Measurements from ENCODE around the gene ATP5MC3.

Gene ATP5MC3

DNA sequence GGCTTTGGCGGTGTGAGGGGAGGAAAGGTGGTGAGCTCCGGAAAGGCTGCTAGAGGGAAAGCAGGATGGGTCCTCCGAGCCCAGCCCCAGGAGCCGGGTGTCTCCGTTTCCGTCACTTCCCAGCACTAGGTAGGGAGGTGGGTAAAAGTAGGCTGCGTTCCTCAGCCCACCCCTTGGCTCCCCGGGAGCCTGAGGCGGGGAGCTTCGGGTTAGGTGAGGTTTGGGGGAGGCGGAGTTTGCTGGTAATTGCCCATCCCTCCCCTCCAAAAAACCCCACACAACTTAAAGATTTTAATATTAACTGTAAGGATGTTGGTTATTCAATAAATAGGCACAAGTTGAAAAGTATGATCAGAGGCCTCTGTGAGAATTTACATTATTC, 13.0 kb downstream of the ATP5MC3 start:
- no CpG with 5 or more reads among the region's 11 CpGs for WGBS (ENCODE audit: insufficient coverage, insufficient read length)
- Histone ChIP-seq H3K9me3 (ENCODE audit: control insufficient read depth, insufficient read depth, low read length) (no peaks in the 10 kb centered on the region), H3K36me3 (ENCODE audit: control insufficient read depth, insufficient read depth, low read length) (no peaks in the 10 kb centered on the region; the same call in 1 of the 2 replicates), H3K27me3 (ENCODE audit: control insufficient read depth, insufficient read depth, low read length) (no peaks in the 10 kb centered on the region), H3K4me3 (ENCODE audit: low read length) (peak overlapping the region; percentile 94), H3K4me1 (ENCODE audit: control insufficient read depth, insufficient read depth, low read length) (no peaks in the 10 kb centered on the region), H3K27ac (ENCODE audit: low read length) (no peak overlapping the region)
- no peak for DNase-seq (ENCODE audit: low read depth, low spot score)

GRCh38 chr2:175167792-175168563, 13.5 kb downstream of the ATP5MC3 start, which contains the start of gene ATF2:
TSS of gene ATF2 (minus strand) at chr2:175168203. CDS start at chr2:175136443, 31,760 bp downstream.
- DNase-seq (ENCODE audit: low read depth, low spot score): peak; percentile 97
- no peaks in the 10 kb centered on the region for H3K27me3 ChIP-seq (ENCODE audit: control insufficient read depth, insufficient read depth, low read length)
- H3K36me3 ChIP-seq (ENCODE audit: control insufficient read depth, insufficient read depth, low read length): no peaks in the 10 kb centered on the region; the same call in 1 of the 2 replicates
- H3K4me1 ChIP-seq (ENCODE audit: control insufficient read depth, insufficient read depth, low read length): no peaks in the 10 kb centered on the region
- no peaks in the 10 kb centered on the region for H3K9me3 ChIP-seq (ENCODE audit: control insufficient read depth, insufficient read depth, low read length)
- H3K27ac ChIP-seq (ENCODE audit: low read length): no peak within 1 kb of the TSS
- H3K4me3 ChIP-seq (ENCODE audit: low read length): peak within 1 kb of the TSS; percentile 94
- no CpG with 5 or more reads among the region's 56 CpGs for WGBS (ENCODE audit: insufficient coverage, insufficient read length)

- no CpG with 5 or more reads among the region's 32 CpGs for WGBS (ENCODE audit: insufficient coverage, insufficient read length)
- Histone ChIP-seq H3K27ac (ENCODE audit: low read length) (no peak overlapping the region), H3K9me3 (ENCODE audit: control insufficient read depth, insufficient read depth, low read length) (no peaks in the 10 kb centered on the region), H3K4me1 (ENCODE audit: control insufficient read depth, insufficient read depth, low read length) (no peaks in the 10 kb centered on the region), H3K4me3 (ENCODE audit: low read length) (peak overlapping the region; percentile 78), H3K36me3 (ENCODE audit: control insufficient read depth, insufficient read depth, low read length) (no peaks in the 10 kb centered on the region; the same call in 1 of the 2 replicates), H3K27me3 (ENCODE audit: control insufficient read depth, insufficient read depth, low read length) (no peaks in the 10 kb centered on the region)
- DNase-seq (ENCODE audit: low read depth, low spot score): no peak
Observed at GRCh38 chr2:175167076-175167791, 14.3 kb downstream of the ATP5MC3 start.

DNA sequence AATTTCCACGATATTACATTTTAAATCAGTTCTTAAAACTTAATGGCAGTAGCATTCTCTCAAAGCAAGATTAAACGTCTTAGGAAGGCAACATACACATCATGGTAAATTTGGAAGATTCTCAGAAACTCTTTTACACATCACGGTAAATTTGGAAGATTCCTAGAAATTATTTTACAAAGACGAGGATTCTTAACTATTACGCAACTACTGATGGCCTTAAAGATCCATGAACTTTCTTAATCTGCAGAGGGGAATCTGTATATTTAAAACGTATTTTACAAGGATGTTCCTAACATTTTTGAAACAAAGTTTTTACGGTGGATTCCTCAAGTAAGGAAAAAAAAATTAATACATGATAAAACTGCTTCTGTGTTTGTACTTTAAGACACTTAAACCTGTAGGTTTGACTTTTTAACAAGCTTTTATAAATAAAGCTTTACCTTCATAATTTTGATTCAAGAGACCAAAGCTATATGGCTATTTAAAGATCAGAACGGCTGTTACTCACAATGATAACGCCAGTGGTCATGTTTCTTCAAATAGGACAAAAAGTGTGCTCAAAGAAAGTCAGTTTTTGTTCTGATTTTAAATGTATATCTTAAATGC, 15.2 kb downstream of the ATP5MC3 start:
- Histone ChIP-seq H3K4me3 (ENCODE audit: low read length) (no peak overlapping the region; the same call in 1 of the 2 replicates), H3K9me3 (ENCODE audit: control insufficient read depth, insufficient read depth, low read length) (no peaks in the 10 kb centered on the region), H3K36me3 (ENCODE audit: control insufficient read depth, insufficient read depth, low read length) (no peaks in the 10 kb centered on the region), H3K4me1 (ENCODE audit: control insufficient read depth, insufficient read depth, low read length) (no peaks in the 10 kb centered on the region), H3K27me3 (ENCODE audit: control insufficient read depth, insufficient read depth, low read length) (no peaks in the 10 kb centered on the region), H3K27ac (ENCODE audit: low read length) (no peak overlapping the region)
- no peak for DNase-seq (ENCODE audit: low read depth, low spot score)
- WGBS (ENCODE audit: insufficient coverage, insufficient read length): 100% methylated on average over 1 of the region's 9 CpGs

DNA sequence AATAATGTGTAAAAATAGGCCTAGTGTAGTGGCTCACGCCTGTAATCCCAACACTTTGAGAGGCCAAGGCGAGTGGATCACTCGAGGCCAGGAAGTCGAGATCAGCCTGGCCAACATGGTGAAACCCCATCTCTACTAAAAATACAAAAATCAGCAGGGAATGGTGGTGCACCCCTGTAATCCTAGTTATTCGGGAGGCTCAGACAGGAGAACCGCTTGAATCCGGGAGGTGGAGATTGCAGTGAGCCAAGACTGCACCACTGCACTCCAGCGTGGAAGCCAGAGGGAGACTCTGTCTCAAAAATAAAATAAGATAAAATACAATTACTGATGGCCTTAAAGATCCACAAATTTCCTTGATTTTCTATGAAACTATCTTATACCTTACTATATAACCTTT, 17.3 kb downstream of the ATP5MC3 start:
- WGBS (ENCODE audit: insufficient coverage, insufficient read length): no CpG with 5 or more reads among the region's 8 CpGs

GRCh38 chr2:175158894-175159293, 22.6 kb downstream of the ATP5MC3 start:
- no peak for DNase-seq (ENCODE audit: low read depth, low spot score)
- no peaks in the 10 kb centered on the region for H3K4me1 ChIP-seq (ENCODE audit: control insufficient read depth, insufficient read depth, low read length)
- H3K36me3 ChIP-seq (ENCODE audit: control insufficient read depth, insufficient read depth, low read length): no peaks in the 10 kb centered on the region
- no peaks in the 10 kb centered on the region for H3K27me3 ChIP-seq (ENCODE audit: control insufficient read depth, insufficient read depth, low read length)
- WGBS (ENCODE audit: insufficient coverage, insufficient read length): no CpG with 5 or more reads among the region's 4 CpGs
- no peak overlapping the region for H3K4me3 ChIP-seq (ENCODE audit: low read length)
- H3K9me3 ChIP-seq (ENCODE audit: control insufficient read depth, insufficient read depth, low read length): no peaks in the 10 kb centered on the region
- no peak overlapping the region for H3K27ac ChIP-seq (ENCODE audit: low read length)

More for the DNA sequence above, 17.3 kb downstream of the ATP5MC3 start:
- Histone ChIP-seq H3K27me3 (ENCODE audit: control insufficient read depth, insufficient read depth, low read length) (no peaks in the 10 kb centered on the region), H3K9me3 (ENCODE audit: control insufficient read depth, insufficient read depth, low read length) (no peaks in the 10 kb centered on the region), H3K36me3 (ENCODE audit: control insufficient read depth, insufficient read depth, low read length) (no peaks in the 10 kb centered on the region), H3K4me3 (ENCODE audit: low read length) (no peak overlapping the region), H3K4me1 (ENCODE audit: control insufficient read depth, insufficient read depth, low read length) (no peaks in the 10 kb centered on the region), H3K27ac (ENCODE audit: low read length) (no peak overlapping the region)
- DNase-seq (ENCODE audit: low read depth, low spot score): no peak

DNA sequence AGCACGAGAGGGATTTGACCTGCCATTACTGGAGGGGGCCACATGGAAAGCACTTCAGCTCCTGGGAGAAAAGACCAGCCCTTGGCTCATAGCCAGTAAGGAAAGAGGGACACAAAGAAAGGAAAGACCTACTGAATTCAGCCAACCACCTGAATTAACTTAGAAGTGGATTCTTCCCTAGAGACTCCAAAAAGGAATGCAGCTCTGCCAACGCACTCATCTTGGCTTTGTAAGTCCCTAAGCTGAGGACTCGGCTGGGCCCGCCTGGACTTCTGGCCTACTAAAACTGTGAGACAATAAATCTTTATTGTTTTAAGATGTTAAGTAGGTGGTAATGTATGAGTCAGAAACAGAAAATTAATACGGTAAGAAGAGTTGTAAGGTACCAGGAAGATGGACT, 25.0 kb downstream of the ATP5MC3 start:
- no peak overlapping the region for H3K4me3 ChIP-seq (ENCODE audit: low read length)
- H3K27ac ChIP-seq (ENCODE audit: low read length): no peak overlapping the region
- no peak for DNase-seq (ENCODE audit: low read depth, low spot score)
- 100% methylated on average over 1 of the region's 5 CpGs for WGBS (ENCODE audit: insufficient coverage, insufficient read length)
- no peaks in the 10 kb centered on the region for H3K27me3 ChIP-seq (ENCODE audit: control insufficient read depth, insufficient read depth, low read length)
- H3K36me3 ChIP-seq (ENCODE audit: control insufficient read depth, insufficient read depth, low read length): no peaks in the 10 kb centered on the region
- H3K4me1 ChIP-seq (ENCODE audit: control insufficient read depth, insufficient read depth, low read length): no peaks in the 10 kb centered on the region
- H3K9me3 ChIP-seq (ENCODE audit: control insufficient read depth, insufficient read depth, low read length): no peaks in the 10 kb centered on the region

GRCh38 chr2:175154661-175155082, 26.8 kb downstream of the ATP5MC3 start:
- H3K36me3 ChIP-seq (ENCODE audit: control insufficient read depth, insufficient read depth, low read length): no peaks in the 10 kb centered on the region
- H3K27me3 ChIP-seq (ENCODE audit: control insufficient read depth, insufficient read depth, low read length): no peaks in the 10 kb centered on the region
- H3K9me3 ChIP-seq (ENCODE audit: control insufficient read depth, insufficient read depth, low read length): no peaks in the 10 kb centered on the region
- DNase-seq (ENCODE audit: low read depth, low spot score): no peak
- H3K4me1 ChIP-seq (ENCODE audit: control insufficient read depth, insufficient read depth, low read length): no peaks in the 10 kb centered on the region
- no peak overlapping the region for H3K27ac ChIP-seq (ENCODE audit: low read length)
- no peak overlapping the region for H3K4me3 ChIP-seq (ENCODE audit: low read length)

- no peak for DNase-seq (ENCODE audit: low read depth, low spot score)
- Histone ChIP-seq H3K4me3 (ENCODE audit: low read length) (no peak overlapping the region), H3K36me3 (ENCODE audit: control insufficient read depth, insufficient read depth, low read length) (no peaks in the 10 kb centered on the region), H3K27me3 (ENCODE audit: control insufficient read depth, insufficient read depth, low read length) (no peaks in the 10 kb centered on the region), H3K4me1 (ENCODE audit: control insufficient read depth, insufficient read depth, low read length) (no peaks in the 10 kb centered on the region), H3K9me3 (ENCODE audit: control insufficient read depth, insufficient read depth, low read length) (no peaks in the 10 kb centered on the region), H3K27ac (ENCODE audit: low read length) (no peak overlapping the region)
- no CpG with 5 or more reads among the region's 2 CpGs for WGBS (ENCODE audit: insufficient coverage, insufficient read length)
Observed at GRCh38 chr2:175152242-175152641, 29.3 kb downstream of the ATP5MC3 start.

- H3K4me1 ChIP-seq (ENCODE audit: control insufficient read depth, insufficient read depth, low read length): no peaks in the 10 kb centered on the region
- H3K9me3 ChIP-seq (ENCODE audit: control insufficient read depth, insufficient read depth, low read length): no peaks in the 10 kb centered on the region
- no peak for DNase-seq (ENCODE audit: low read depth, low spot score)
- no peaks in the 10 kb centered on the region for H3K27me3 ChIP-seq (ENCODE audit: control insufficient read depth, insufficient read depth, low read length)
- H3K27ac ChIP-seq (ENCODE audit: low read length): no peak overlapping the region
- H3K4me3 ChIP-seq (ENCODE audit: low read length): no peak overlapping the region
- WGBS (ENCODE audit: insufficient coverage, insufficient read length): no CpG with 5 or more reads among the region's 1 CpG
- H3K36me3 ChIP-seq (ENCODE audit: control insufficient read depth, insufficient read depth, low read length): no peaks in the 10 kb centered on the region
Observed at GRCh38 chr2:175151791-175152190, 29.7 kb downstream of the ATP5MC3 start.
